H9 (cell line): Measurements from ENCODE around the gene JAK1. TPM values are rescaled to one million over a fixed set of nuclear protein-coding genes. Genes with fewer than 3 reads are reported as not detected.

Experiments
- DNase-seq: peaks from one replicate; pipeline ENCODE4 v3.0.0-alpha.2; 2017
- H2AFZ ChIP-seq: one replicate; pipeline ENCODE4 v1.6.1; 2013; ENCODE audit warnings: mild to moderate bottlenecking, low read length, control low read depth, moderate library complexity
- H2AK5ac ChIP-seq: 2 replicates; pipeline ENCODE4 v1.6.1; 2013; ENCODE audit warnings: low read length, control low read depth, mixed read lengths; ENCODE audit not compliant: insufficient read length
- H2BK120ac ChIP-seq: one replicate; pipeline ENCODE4 v1.6.1; 2013; ENCODE audit warnings: low read depth, mild to moderate bottlenecking, low read length, control low read depth, inconsistent platforms; ENCODE audit not compliant: poor library complexity, severe bottlenecking
- H2BK12ac ChIP-seq: 2 replicates; pipeline ENCODE4 v1.6.1; 2013; ENCODE audit warnings: low read length, control low read depth, mixed read lengths, low read depth; ENCODE audit not compliant: insufficient read length
- H2BK15ac ChIP-seq: 2 replicates; pipeline ENCODE4 v1.6.1; 2013; ENCODE audit warnings: low read depth, low read length, control low read depth
- H2BK20ac ChIP-seq: one replicate; pipeline ENCODE4 v1.6.1; 2013; ENCODE audit warnings: low read depth, mild to moderate bottlenecking, low read length, control low read depth, inconsistent platforms; ENCODE audit not compliant: poor library complexity, severe bottlenecking
- H2BK5ac ChIP-seq: 2 replicates; pipeline ENCODE4 v1.6.1; 2013; ENCODE audit warnings: low read length, control low read depth, mixed read lengths; ENCODE audit not compliant: insufficient read length
- H3K14ac ChIP-seq: 2 replicates; pipeline ENCODE4 v1.6.1; 2013; ENCODE audit warnings: low read length, control low read depth; ENCODE audit not compliant: insufficient read depth
- H3K18ac ChIP-seq: 2 replicates; pipeline ENCODE4 v1.6.1; 2013; ENCODE audit warnings: low read depth, mild to moderate bottlenecking, mixed read lengths, low read length, control low read depth; ENCODE audit not compliant: insufficient read length
- H3K23ac ChIP-seq: 2 replicates; pipeline ENCODE4 v1.6.1; 2013; ENCODE audit warnings: low read length, control low read depth, mixed read lengths, low read depth; ENCODE audit not compliant: insufficient read length
- H3K23me2 ChIP-seq: 2 replicates; pipeline ENCODE4 v1.6.1; 2013; ENCODE audit warnings: low read depth, mild to moderate bottlenecking, mixed read lengths, low read length, control low read depth; ENCODE audit not compliant: insufficient read length, poor library complexity, severe bottlenecking
- H3K27ac ChIP-seq: 2 replicates; pipeline ENCODE4 v1.5.1; 2013; ENCODE audit warnings: low read length, control low read depth, mixed read lengths, low read depth; ENCODE audit not compliant: insufficient read length
- H3K27me3 ChIP-seq: 2 replicates; pipeline ENCODE4 v1.6.1; 2013; ENCODE audit warnings: low read length, control low read depth, inconsistent platforms; ENCODE audit not compliant: insufficient read depth
- H3K4ac ChIP-seq: 2 replicates; pipeline ENCODE4 v1.6.1; 2013; ENCODE audit warnings: low read depth, mild to moderate bottlenecking, control low read depth, inconsistent platforms, low read length, moderate library complexity
- H3K4me1 ChIP-seq: 2 replicates; pipeline ENCODE4 v1.6.1; 2013; ENCODE audit warnings: low read length, control low read depth, inconsistent platforms; ENCODE audit not compliant: insufficient read depth
- H3K4me2 ChIP-seq: 2 replicates; pipeline ENCODE4 v1.6.1; 2013; ENCODE audit warnings: low read length, control low read depth, mixed read lengths; ENCODE audit not compliant: insufficient read length, insufficient read depth
- H3K56ac ChIP-seq: 2 replicates; pipeline ENCODE4 v1.6.1; 2013; ENCODE audit warnings: low read depth, mild to moderate bottlenecking, mixed read lengths, low read length, control low read depth; ENCODE audit not compliant: insufficient read length
- H3K79me1 ChIP-seq: 2 replicates; pipeline ENCODE4 v1.6.1; 2013; ENCODE audit warnings: low read depth, mild to moderate bottlenecking, moderate library complexity, low read length, control low read depth, inconsistent platforms; ENCODE audit not compliant: insufficient read depth, poor library complexity, severe bottlenecking
- H3K79me2 ChIP-seq: 2 replicates; pipeline ENCODE4 v1.6.1; 2013; ENCODE audit warnings: low read length, control low read depth, inconsistent platforms; ENCODE audit not compliant: insufficient read depth
- H3K9ac ChIP-seq: 2 replicates; pipeline ENCODE4 v1.6.1; 2013; ENCODE audit warnings: low read length, control low read depth, mixed read lengths; ENCODE audit not compliant: insufficient read length; ENCODE audit errors: extremely low read depth
- H3K9me3 ChIP-seq: one replicate; pipeline ENCODE4 v1.6.1; 2013; ENCODE audit warnings: low read depth, low read length, inconsistent platforms; ENCODE audit not compliant: control insufficient read depth
- H3T11ph ChIP-seq: one replicate; pipeline ENCODE4 v1.6.1; 2013; ENCODE audit warnings: mild to moderate bottlenecking, low read length, control low read depth, inconsistent platforms
- H4K20me1 ChIP-seq: one replicate; pipeline ENCODE4 v1.6.1; 2013; ENCODE audit not compliant: control insufficient read depth, insufficient read length, insufficient read depth
- H4K5ac ChIP-seq: 2 replicates; pipeline ENCODE4 v1.6.1; 2013; ENCODE audit warnings: low read depth, mild to moderate bottlenecking, mixed read lengths, low read length, control low read depth; ENCODE audit not compliant: insufficient read length
- H4K8ac ChIP-seq: replicated peaks from 2 replicates; pipeline ENCODE4 v1.6.1; 2013; ENCODE audit warnings: low read length, control low read depth, mixed read lengths, low read depth; ENCODE audit not compliant: insufficient read length
- H4K91ac ChIP-seq: 2 replicates; pipeline ENCODE4 v1.6.1; 2013; ENCODE audit warnings: low read depth, mild to moderate bottlenecking, moderate library complexity, mixed read lengths, low read length, control low read depth; ENCODE audit not compliant: insufficient read length
- H3K27ac Mint-ChIP-seq, 3 experiments: 2 replicates in 2 of 3; 3 replicates in 1 of 3; pipeline ENCODE4 v1.8.0; 2020 to 2021; ENCODE audit warnings: mixed read lengths in 3 of 3, mild to moderate bottlenecking in 1 of 3, moderate library complexity in 1 of 3
- H3K27me3 Mint-ChIP-seq: 2 replicates; pipeline ENCODE4 v1.8.0; 2021; ENCODE audit warnings: low read depth, mild to moderate bottlenecking, moderate library complexity, mixed read lengths
- H3K36me3 Mint-ChIP-seq, 3 experiments: 2 replicates in 2 of 3; 3 replicates in 1 of 3; pipeline ENCODE4 v1.8.0; 2020 to 2021; ENCODE audit warnings: low read depth in 3 of 3, mixed read lengths in 3 of 3; ENCODE audit not compliant: insufficient read depth in 1 of 3
- H3K4me1 Mint-ChIP-seq, 2 experiments: 2 replicates each; pipeline ENCODE4 v1.8.0; 2020; ENCODE audit warnings: mixed read lengths in 2 of 2
- H3K4me3 Mint-ChIP-seq, 2 experiments: 2 replicates in 1 of 2; 3 replicates in 1 of 2; pipeline ENCODE4 v1.8.0; 2020 to 2021; ENCODE audit warnings: mild to moderate bottlenecking in 2 of 2, mixed read lengths in 2 of 2, moderate library complexity in 1 of 2
- H3K9me3 Mint-ChIP-seq, 2 experiments: 2 replicates in 1 of 2; 3 replicates in 1 of 2; pipeline ENCODE4 v1.8.0; 2020; ENCODE audit warnings: mild to moderate bottlenecking in 2 of 2, mixed read lengths in 2 of 2, moderate library complexity in 1 of 2
- CTCF ChIP-seq: fragments of 200-600 bp; sonication (generic); conservative IDR thresholded peaks from 3 replicates; pipeline ENCODE4 v1.8.0; 2021; ENCODE audit warnings: antibody characterized with exemption, mild to moderate bottlenecking
- WGBS: extraction: QIAGEN DNeasy Blood & Tissue Kit; methylation state at CpG from one replicate; pipeline ENCODE4 v1.1.7; 2013; ENCODE audit warnings: missing lambda C conversion rate, low lambda C conversion rate, mixed read lengths; ENCODE audit not compliant: insufficient read length; ENCODE audit errors: extremely low coverage; 5-methylcytosine and 5-hydroxymethylcytosine counted together
- total RNA-seq: library from RNA; stranded (reverse); gene quantifications from 2 replicates; pipeline ENCODE4 v1.2.1, GENCODE V29; 2021

The JAK1 gene
- total RNA-seq, 1 experiment from 2014 or later: 12.8 TPM

GRCh38 chr1:64895500-64895899 lies 70.8 kb downstream of the JAK1 start:
- H3K27ac ChIP-seq: no peak overlapping the region
- H3K56ac ChIP-seq: no peak overlapping the region
- H3K4me2 ChIP-seq: no peak overlapping the region
- no peak for TF ChIP-seq CTCF
- WGBS: no CpG with 5 or more reads among the region's 2 CpGs
- DNase-seq: no peak
- H3K79me2 ChIP-seq: no peaks in the 10 kb centered on the region; the same call in 1 of the 2 replicates
- H4K8ac ChIP-seq: no peak overlapping the region
- H3K23ac ChIP-seq: no peak overlapping the region
- H2BK15ac ChIP-seq: no peak overlapping the region
- H3K9me3 Mint-ChIP-seq: no peaks in the 10 kb centered on the region
- no peak overlapping the region for H2BK12ac ChIP-seq
- no peaks in the 10 kb centered on the region for H3K79me1 ChIP-seq
- H4K91ac ChIP-seq: no peak overlapping the region
- no peak overlapping the region for H4K5ac ChIP-seq
- H3K4me1 ChIP-seq: peaks cover 9% of the 10 kb centered on the region
- H3K9ac ChIP-seq: no peak overlapping the region
- H2AFZ ChIP-seq: no peak overlapping the region
- no peak overlapping the region for H3K4ac ChIP-seq
- no peaks in the 10 kb centered on the region for H3K27me3 ChIP-seq
- no peaks in the 10 kb centered on the region for H3K9me3 ChIP-seq
- no peak overlapping the region for H3K14ac ChIP-seq
- H2AK5ac ChIP-seq: no peak overlapping the region
- no peak overlapping the region for H3K4me3 Mint-ChIP-seq
- H3K27ac Mint-ChIP-seq: no peak overlapping the region
- no peak overlapping the region for H2BK20ac ChIP-seq
- H3K18ac ChIP-seq: no peak overlapping the region
- no peak overlapping the region for H3T11ph ChIP-seq
- no peaks in the 10 kb centered on the region for H3K23me2 ChIP-seq
- no peaks in the 10 kb centered on the region; the same call in 1 of the 2 replicates for H3K27me3 Mint-ChIP-seq
- H3K4me1 Mint-ChIP-seq: peaks cover 49 to 52% of the 10 kb centered on the region in 2 experiments
- H2BK120ac ChIP-seq: no peak overlapping the region
- H2BK5ac ChIP-seq: no peak overlapping the region
- H3K36me3 Mint-ChIP-seq: peaks cover 0 to 2% (median 0%) of the 10 kb centered on the region in 3 experiments; a peak in 1 of 7 replicates
- no peaks in the 10 kb centered on the region for H4K20me1 ChIP-seq
